OCI-M2 (cell line): ENCODE results near the gene MNT.

Experiments used
- DNase-seq: peaks from one replicate; lab custom pipeline; 2025; ENCODE audit not compliant: unreplicated experiment; lab: John Stamatoyannopoulos, UW

MNT gene

DNA sequence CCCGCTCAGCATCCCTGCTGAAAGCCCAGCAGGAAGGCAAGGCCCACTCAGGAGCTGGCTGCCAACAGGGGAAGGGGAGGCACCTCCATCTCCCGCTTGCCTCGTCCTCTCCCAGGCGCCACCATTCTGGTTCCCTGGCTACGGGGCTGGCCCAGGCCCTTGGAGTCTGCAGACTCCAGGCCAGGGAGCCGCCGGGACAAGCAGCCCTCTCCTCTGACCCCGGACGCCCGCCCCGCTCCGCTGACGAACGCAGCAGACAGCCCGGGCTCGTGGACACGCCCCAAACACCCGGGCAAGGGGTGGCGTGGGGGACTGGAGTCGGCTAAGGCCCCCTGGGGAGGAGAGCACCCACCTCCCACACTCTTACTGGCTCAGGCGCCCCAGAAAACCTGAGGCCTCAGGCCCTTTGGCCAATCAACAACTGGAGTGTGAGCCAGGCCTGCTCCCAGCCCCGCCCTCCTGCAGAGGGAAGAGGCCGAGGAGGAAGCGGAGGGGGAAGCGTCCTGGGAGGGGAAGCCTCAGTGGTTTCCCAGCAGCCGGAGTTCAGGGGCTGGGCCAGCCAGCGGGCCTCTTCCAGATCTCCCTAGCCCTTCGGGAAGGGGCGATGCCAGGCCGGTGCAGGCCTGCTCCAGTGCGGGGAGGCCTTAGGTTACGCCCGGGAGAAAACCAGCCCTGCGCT, 4.2 kb downstream of the MNT start:
- DNase-seq, result peak; percentile 17

DNA sequence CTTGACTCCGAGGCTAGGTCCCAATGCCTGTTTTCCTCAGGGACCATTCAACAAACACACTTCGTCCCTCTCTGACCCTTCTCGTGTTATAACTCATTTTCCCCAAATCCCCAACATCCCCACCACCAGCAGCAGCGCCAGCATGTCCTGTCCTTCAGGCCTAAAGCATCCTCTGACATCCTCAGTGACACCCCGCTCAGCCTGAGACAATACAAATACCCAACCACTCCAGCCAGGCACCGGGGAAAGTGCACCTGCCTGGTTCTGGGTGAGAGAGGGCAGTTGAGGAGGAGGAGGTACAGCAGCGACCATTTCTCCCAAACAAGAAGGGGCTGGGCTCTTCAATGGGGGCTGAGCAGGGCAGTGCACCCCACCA, 4.7 kb downstream of the MNT start:
- DNase-seq, result no peak

DNA sequence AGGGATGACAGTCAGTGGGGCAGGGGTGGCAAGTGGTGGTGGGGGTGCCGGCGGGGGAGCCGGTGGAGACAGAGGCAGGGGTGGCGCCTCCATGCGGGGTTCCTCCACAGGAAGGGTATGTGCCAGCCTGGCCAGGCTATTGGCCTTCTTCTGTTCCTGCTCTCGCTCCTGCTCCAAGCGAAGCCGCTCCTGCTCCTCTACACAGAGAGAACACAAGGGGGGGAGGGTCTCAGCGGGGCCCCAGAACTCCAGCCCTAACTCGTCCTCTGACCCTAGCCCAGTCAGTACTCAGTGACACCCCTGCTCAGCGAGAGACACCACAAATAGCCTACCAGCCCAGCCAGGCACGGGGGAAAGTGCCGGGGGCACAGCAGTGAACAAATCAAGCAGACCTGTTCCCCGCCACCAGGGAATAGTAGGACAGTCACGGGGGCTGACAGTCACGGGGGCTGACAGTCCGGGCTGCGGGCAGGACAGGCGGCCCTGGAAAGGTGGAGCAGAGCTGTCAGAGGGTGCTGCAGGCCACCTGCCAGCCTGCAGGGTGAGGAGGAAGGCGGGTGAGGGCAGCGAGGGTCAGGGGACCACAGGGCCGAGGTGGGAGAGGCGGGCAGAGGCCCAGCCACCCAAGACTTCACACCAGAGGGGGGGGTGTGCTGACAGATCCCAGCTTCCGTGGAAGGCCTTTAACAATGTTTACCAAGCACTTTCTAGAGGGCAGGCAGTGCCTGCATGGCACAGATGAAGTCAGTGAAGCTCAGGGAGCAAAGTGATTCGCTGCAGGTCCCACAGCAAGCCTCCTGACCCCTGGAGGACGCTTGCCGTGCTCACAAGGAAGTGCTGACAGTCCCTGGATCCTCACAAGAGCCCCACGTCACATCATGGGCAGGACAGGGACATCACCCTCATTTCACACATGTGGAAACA, 5.3 kb downstream of the MNT start:
- DNase-seq, result no peak

- DNase-seq, result no peak
These were observed 6.1 kb downstream of the MNT start for GRCh38 chr17:2394775-2395201.

DNA sequence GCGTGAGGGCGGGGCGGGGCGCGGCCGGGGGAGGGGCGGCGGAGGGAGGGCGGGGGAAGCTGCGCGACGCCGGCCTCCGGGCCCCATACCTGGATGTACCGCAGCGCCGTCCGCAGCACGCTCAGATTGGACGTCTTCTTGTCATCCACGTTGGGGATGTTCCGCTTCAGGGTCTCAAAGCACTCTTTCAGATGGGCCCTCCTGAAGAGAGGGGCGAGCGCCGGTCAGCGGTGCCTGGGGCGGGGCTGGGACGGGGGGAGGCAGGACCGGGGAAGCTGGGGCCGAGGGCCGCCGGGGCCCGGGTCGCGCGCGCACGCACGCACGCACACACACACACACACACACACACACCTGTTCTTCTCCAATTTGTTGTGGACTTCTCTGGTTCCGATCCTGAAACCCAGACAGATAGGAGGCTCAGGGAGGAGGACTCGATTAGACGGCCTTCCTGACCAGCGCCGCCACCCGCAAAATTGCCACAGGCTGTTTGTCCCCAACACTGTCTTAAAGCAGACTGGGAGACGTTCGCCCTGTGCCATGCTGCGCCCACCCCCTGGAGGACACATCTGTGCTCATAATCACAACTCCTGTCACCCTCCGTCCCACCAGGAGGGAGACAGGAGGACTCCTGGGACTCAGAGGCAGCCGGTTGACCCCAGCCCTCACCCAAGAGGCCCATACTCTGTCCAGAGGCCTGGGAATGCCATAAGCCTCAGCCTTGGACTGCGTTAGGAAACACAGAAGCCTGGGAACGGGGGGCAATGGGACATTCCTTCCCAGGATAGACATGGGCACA, 6.7 kb downstream of the MNT start:
- no peak for DNase-seq

- DNase-seq, result no peak
These were observed 7.5 kb downstream of the MNT start for GRCh38 chr17:2393174-2393953.

- DNase-seq, result peak; percentile 60
These were observed 8.3 kb downstream of the MNT start for GRCh38 chr17:2392252-2393173.

DNA sequence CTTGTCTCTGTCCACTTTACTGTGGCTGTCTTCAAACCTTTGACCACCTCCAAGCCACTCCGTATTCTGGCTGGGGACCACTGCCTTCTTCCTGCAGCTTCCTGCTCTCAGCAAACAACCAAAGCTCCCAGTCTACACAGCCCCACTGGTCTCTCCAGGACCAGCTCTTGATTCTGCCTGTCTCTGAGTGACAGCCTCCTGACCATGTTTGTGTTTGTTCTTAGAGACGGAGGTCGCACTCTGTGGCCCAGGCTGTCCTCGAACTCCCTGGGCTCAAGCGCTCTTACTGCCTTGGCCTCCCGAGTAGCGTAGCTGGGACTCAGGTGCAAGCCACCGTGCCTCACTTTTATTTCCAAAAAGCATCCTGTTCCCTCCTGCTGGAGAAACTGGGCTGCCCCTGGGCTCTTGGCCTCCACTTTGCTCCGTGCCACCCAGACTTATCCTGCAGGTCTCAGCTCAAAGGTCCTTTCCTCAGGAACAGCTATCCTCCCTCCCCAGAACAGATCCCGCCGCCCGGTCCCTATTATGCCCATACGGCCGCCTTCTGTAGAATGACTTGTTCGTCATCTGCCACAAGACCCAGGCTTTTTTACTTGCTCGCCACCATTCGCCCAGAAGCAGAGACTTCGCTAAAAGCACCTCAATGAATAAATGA, 9.1 kb downstream of the MNT start:
- DNase-seq, result no peak

DNA sequence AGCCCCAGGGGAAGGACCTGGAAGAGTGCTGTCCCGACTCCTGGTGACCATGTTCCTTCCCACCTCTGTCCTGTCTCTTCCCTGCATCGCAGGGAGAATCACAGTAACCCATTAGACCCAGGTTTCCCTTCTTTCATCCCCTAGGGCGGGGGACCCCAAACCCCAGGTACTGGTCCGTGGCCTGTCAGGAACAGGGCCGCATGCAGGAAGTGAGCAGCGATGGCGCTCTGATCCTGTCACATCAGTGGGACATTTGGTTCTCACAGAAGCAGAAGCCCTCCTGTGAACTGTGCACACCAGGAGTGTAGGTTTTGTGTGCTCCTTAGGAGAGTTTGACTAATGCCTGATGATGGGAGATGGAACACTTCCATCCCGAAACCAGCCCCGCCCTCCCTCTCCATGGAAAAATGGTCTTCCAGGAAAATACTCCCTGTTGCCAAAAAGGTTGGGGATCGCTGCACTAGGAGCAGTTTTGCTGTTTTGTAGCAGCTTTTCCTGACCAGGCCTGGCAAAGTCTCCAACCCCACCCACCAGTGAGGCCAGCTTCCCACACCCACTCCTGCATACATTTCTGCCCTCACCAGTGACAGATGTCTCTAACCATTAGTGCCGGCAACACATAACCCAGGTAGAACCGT, 10.5 kb downstream of the MNT start:
- no peak for DNase-seq

GRCh38 chr17:2388683-2389055, 12.2 kb downstream of the MNT start:
- DNase-seq, result no peak

DNA sequence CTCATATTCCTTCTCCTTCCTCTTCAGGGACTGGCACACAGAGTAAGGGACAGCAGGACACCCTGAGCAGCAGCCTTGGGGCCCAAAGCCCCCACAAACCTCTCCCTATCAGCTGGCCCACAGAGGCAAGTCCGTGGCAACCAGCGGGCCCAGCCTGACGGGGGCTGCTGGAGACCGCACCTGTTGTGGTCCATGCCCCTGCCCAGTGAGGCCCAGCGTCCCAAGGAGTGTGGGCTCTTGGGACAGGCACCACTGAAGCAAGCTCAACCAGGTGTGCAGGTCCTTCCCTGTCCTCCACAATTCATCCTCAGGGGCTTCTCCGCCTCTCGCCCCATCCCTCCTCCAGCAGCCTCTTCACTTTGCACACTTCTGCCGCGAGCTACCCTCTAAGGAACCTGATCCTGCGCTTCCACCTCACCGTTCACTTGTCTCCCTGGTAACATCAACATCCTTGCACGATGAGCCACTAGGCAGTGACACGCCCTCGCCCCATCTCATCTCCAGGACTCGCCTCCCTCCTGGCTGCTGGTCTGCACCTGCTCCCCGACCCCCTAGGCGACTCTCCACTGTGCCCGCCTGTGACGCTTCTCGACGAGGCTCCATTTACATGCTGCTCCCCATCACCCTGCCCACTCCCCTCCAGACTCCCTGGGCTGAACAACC, 12.7 kb downstream of the MNT start:
- DNase-seq, result no peak

DNA sequence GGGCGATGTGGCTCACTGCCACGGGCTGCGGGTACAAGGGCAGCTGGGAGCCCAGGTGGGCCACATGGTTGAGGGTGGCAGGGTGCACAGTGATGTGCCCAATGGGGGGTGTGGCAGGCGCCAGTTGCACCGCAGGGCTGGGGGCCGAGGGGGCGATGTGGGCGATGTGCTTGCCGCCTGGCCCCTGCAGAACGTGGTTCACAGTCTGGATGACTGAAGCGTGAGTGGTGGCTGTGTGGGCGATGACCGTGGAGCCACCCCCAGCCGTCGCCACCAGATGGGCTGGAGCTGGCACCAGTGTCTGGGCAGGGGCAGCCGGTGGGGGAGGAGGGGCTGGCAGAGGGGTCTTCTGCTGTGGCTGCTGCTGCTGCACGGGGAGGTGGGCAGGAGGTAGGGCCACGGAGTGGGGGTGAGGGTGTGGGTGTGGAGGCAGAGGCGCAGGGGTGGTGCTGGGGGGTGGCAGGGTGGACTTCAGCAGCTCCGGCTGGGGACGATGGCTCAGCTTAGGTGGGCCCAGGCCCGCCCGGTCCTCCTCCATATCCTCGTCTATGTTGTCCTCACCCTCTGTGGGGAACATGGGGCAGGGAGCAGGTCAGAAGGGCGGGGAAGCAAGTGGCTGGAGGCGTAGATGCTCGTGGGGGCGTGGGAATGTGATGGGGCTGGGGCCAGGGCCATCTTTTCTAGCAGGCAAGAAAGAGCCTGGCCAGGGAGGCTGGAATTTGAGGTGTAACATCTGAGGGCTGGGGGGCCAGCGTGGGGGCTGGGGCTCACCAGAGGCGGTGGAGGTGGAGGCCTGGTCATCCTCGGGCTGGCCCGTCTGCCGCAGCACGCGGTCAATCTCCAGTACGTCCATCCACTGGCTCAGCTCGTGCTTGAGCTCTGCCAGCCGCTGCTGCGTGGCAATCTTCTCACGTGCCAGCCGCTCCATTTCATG, 13.5 kb downstream of the MNT start:
- DNase-seq, result no peak

DNA sequence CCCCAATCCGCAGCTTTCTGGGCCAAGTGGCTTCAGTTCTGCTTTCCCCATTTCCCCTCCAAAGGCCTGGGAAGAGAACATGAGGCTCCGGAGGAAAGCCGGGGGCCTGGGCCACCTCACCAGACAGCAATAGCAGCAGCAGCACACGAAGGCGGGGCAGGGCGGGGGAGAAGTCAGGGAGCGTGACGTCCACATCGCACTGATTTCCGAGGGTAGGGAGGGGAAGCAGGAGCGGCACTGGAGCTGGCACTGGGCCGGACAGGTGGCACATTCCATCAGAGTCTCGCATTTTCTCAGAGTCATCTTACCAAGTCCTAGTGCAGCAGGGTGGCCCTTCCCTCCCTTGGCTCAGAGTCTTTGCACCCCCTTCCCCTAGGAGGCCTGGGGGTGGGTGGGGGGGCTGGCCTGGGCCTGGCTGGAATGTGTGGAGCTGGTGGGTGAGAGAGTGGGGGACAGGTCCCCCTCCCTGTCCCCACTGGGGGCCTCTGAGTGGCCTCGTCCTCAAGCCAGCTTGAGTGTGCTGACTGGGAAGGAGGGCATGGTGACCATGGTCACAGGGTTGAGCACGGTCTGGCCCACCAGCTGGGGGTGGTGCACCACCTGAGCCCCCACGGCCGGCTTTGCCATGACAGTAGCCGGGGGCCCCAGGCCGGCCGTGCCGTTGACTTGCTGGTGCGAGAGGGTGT, 14.3 kb downstream of the MNT start:
- no peak for DNase-seq

DNA sequence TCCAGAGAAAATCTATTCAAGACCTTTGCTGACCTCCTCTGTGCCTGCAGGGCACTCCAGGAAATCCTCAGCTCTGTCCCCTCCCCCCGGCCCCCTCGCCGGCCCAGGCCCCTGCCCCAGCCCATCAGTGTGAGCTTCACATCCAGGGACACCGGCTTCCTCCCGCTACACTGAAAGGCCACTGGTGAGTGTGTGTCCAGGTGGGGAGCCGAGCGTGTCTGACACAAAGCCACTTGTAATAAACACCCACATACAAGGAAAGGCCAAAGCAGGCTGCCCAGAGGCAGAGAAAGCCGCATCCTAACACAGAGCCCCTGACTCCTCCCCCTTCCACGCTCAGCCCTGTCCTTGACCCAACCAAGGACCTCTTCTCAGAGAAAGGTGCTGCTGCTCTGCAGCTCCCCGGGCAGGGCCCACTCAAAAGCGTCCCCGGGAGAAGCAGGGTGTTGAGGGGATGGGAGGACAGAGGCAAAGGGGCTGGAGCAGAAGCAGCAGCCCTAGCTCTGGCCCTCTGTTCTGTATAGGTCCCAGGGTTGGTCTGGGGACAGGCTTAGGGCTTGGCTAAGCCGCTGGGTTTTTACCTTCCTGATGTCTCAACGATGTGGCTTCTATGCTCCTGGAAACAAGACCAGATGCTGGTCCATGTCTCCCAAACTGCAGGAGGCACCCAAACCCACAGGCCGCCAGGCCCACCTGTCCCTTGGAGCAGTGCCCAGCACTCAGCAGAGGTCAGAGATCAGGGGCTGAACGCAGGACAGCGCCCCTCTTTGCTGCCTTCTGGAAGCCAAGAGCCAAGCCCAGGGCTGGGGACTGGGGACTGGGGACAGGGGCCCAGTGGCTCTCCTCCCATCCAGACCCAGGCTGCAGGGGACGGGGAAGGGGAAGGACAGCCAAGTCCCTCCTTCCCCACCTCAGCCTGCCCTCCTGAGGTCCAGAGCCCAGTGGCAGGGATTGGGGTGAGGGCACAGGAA, 15.3 kb downstream of the MNT start:
- no peak for DNase-seq

GRCh38 chr17:2384439-2385127, 16.3 kb downstream of the MNT start:
- no peak for DNase-seq
